ENCODE results near the gene ISY1.
"Not testable (repeated sequence)": the region's sequence is repeated elsewhere in the genome, so short reads cannot be mapped to it uniquely, and the experiment has no call there.

ISY1 gene

DNA sequence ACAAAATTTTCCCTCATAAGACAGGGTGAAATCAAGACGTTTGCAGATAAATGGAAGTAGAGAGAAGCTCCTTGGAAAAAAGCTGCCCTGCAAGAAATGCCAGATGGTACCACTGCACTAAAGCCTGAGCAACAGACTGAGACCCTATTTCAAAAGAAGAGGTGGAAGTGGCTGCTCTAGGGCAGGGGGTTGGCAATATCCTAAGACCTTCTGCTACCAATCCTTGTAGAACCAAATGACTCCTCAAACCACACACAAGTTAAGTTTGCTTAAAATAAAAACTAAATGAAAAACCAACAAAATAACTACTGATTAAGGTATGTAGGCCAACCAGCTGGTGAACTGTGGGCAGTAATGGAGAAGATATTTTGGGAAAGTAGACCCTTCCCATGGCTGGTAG is 60.6 kb downstream of the ISY1 start:
- Histone ChIP-seq H3K27ac (ENCODE audit: low read depth, low read length) (no peak overlapping the region), H3K4me3 (ENCODE audit: low read length) (no peak overlapping the region), H3K27me3 (ENCODE audit: control insufficient read depth, low read length) (no peaks in the 10 kb centered on the region), H4K20me1 (ENCODE audit: control insufficient read depth, insufficient read depth, low read depth, low read length) (no peaks in the 10 kb centered on the region), H3K36me3 (ENCODE audit: control insufficient read depth, low read length) (no peaks in the 10 kb centered on the region), H3K9me2 (replicated peaks; ENCODE audit: control insufficient read depth, low read length) (no peaks in the 10 kb centered on the region), H3F3A (ENCODE audit: control insufficient read depth, insufficient read depth) (no peaks in the 10 kb centered on the region), H3K9me3 (ENCODE audit: control insufficient read depth, insufficient read depth, low read length) (no peaks in the 10 kb centered on the region), H3K79me2 (ENCODE audit: control insufficient read depth, low read length) (no peaks in the 10 kb centered on the region), H3K4me1 (ENCODE audit: control insufficient read depth, low read length) (no peaks in the 10 kb centered on the region), H3K4me2 (ENCODE audit: low read length) (no peak overlapping the region)
- no peak for TF ChIP-seq EZH2phosphoT487 (IDR thresholded peaks at IDR 0.05; ENCODE audit: borderline replicate concordance, low read length)
- TF ChIP-seq, protein P1, sequence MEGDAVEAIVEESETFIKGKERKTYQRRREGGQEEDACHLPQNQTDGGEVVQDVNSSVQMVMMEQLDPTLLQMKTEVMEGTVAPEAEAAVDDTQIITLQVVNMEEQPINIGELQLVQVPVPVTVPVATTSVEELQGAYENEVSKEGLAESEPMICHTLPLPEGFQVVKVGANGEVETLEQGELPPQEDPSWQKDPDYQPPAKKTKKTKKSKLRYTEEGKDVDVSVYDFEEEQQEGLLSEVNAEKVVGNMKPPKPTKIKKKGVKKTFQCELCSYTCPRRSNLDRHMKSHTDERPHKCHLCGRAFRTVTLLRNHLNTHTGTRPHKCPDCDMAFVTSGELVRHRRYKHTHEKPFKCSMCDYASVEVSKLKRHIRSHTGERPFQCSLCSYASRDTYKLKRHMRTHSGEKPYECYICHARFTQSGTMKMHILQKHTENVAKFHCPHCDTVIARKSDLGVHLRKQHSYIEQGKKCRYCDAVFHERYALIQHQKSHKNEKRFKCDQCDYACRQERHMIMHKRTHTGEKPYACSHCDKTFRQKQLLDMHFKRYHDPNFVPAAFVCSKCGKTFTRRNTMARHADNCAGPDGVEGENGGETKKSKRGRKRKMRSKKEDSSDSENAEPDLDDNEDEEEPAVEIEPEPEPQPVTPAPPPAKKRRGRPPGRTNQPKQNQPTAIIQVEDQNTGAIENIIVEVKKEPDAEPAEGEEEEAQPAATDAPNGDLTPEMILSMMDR (IDR thresholded peaks at IDR 0.05; ENCODE audit: low read depth, low read length, poor library complexity, severe bottlenecking) = no peak

DNA sequence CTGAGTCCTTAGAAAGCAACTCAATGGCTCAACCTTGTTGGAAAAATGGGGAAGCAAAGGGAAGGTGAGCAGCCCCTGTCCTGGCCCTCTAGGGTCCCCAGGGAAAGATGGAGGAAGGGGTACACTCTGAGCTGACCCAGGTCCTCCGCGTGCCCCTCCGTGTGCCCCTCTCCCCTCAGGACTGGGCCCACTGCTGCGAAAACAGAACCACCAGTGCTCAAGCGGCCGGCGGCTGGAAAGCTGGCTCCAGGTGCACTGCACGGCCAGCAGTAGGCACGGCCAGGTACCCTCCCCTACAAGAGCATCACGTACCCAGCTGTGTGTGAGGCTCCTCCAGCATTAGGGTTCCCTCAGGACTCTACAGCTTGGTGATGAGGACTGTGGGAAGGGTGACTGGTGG is 65.6 kb downstream of the ISY1 start:
- H3K27me3 ChIP-seq (ENCODE audit: control insufficient read depth, low read length) = no peaks in the 10 kb centered on the region
- H3K9me3 ChIP-seq (ENCODE audit: control insufficient read depth, insufficient read depth, low read length) = no peaks in the 10 kb centered on the region
- H3F3A ChIP-seq (ENCODE audit: control insufficient read depth, insufficient read depth) = no peaks in the 10 kb centered on the region
- TF ChIP-seq, protein P1 (IDR thresholded peaks at IDR 0.05; ENCODE audit: low read depth, low read length, poor library complexity, severe bottlenecking) = no peak
- TF ChIP-seq EZH2phosphoT487 (IDR thresholded peaks at IDR 0.05; ENCODE audit: borderline replicate concordance, low read length) = no peak
- no peak overlapping the region for H3K4me3 ChIP-seq (ENCODE audit: low read length)
- no peak overlapping the region for H3K4me2 ChIP-seq (ENCODE audit: low read length)
- H3K36me3 ChIP-seq (ENCODE audit: control insufficient read depth, low read length) = no peaks in the 10 kb centered on the region
- H3K27ac ChIP-seq (ENCODE audit: low read depth, low read length) = no peak overlapping the region
- no peaks in the 10 kb centered on the region for H3K4me1 ChIP-seq (ENCODE audit: control insufficient read depth, low read length)
- no peaks in the 10 kb centered on the region for H4K20me1 ChIP-seq (ENCODE audit: control insufficient read depth, insufficient read depth, low read depth, low read length)
- H3K79me2 ChIP-seq (ENCODE audit: control insufficient read depth, low read length) = no peaks in the 10 kb centered on the region
- no peaks in the 10 kb centered on the region for H3K9me2 ChIP-seq (replicated peaks; ENCODE audit: control insufficient read depth, low read length)

DNA sequence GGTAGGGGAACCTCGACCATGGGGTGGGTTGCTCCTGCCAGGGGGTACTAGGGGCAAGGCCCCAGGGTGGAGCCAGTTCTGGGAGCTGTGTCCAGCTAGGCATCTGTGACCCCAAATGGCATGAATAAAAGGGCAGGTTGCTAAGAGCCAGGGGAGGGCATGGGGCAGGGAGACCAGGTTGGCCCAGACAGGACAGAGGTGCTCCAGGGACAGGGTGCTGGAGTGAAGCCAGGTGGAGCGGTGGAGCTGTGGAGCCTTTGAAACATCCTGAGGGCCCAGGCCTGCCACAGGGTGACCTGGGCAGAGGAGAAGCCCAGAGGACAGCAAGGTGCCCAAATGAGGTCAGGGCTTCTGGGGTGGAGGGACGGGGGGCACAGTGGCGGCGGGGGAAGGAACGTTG is 72.6 kb downstream of the ISY1 start:
- not testable (repeated sequence) for H3K4me3 ChIP-seq (ENCODE audit: low read length); H3K27ac ChIP-seq (ENCODE audit: low read depth, low read length); H3K36me3 ChIP-seq (ENCODE audit: control insufficient read depth, low read length); H4K20me1 ChIP-seq (ENCODE audit: control insufficient read depth, insufficient read depth, low read depth, low read length); H3K27me3 ChIP-seq (ENCODE audit: control insufficient read depth, low read length); H3F3A ChIP-seq (ENCODE audit: control insufficient read depth, insufficient read depth); H3K9me3 ChIP-seq (ENCODE audit: control insufficient read depth, insufficient read depth, low read length); H3K4me2 ChIP-seq (ENCODE audit: low read length); H3K79me2 ChIP-seq (ENCODE audit: control insufficient read depth, low read length); H3K4me1 ChIP-seq (ENCODE audit: control insufficient read depth, low read length); H3K9me2 ChIP-seq (replicated peaks; ENCODE audit: control insufficient read depth, low read length)

DNA sequence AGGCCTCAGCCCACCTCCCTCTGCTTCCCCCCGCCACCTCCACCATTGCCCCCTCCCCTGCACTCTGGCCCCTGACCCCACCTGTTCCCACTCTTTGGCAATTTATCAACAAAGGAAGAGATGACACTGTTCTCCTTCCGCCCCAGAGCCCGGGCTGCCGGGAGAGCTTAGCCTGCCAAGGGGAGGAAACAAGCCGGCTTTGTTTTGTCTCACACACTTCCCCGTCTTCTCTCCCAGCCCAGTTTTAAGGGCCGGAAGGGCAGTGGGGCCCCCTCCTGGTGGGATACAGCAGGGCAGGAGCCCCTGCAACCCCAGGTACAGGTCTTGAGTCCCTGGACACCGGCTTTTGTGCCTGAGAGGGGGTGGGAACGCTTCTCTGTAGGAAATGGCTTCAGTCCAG is 73.0 kb downstream of the ISY1 start:
- not testable (repeated sequence) for H3K27ac ChIP-seq (ENCODE audit: low read depth, low read length); H3K9me2 ChIP-seq (replicated peaks; ENCODE audit: control insufficient read depth, low read length); H3K27me3 ChIP-seq (ENCODE audit: control insufficient read depth, low read length); H4K20me1 ChIP-seq (ENCODE audit: control insufficient read depth, insufficient read depth, low read depth, low read length); H3K79me2 ChIP-seq (ENCODE audit: control insufficient read depth, low read length); H3K4me2 ChIP-seq (ENCODE audit: low read length); H3F3A ChIP-seq (ENCODE audit: control insufficient read depth, insufficient read depth); H3K36me3 ChIP-seq (ENCODE audit: control insufficient read depth, low read length); H3K4me1 ChIP-seq (ENCODE audit: control insufficient read depth, low read length); H3K9me3 ChIP-seq (ENCODE audit: control insufficient read depth, insufficient read depth, low read length); H3K4me3 ChIP-seq (ENCODE audit: low read length)

Data from DOHH2 (cell line).